Measurements from ENCODE around the gene GPC5. TPM values are rescaled to one million over a fixed set of nuclear protein-coding genes. Genes with fewer than 3 reads are reported as not detected.

GPC5 gene
- total RNA-seq, 1 experiment from 2014 or later: 0.26 TPM

DNA sequence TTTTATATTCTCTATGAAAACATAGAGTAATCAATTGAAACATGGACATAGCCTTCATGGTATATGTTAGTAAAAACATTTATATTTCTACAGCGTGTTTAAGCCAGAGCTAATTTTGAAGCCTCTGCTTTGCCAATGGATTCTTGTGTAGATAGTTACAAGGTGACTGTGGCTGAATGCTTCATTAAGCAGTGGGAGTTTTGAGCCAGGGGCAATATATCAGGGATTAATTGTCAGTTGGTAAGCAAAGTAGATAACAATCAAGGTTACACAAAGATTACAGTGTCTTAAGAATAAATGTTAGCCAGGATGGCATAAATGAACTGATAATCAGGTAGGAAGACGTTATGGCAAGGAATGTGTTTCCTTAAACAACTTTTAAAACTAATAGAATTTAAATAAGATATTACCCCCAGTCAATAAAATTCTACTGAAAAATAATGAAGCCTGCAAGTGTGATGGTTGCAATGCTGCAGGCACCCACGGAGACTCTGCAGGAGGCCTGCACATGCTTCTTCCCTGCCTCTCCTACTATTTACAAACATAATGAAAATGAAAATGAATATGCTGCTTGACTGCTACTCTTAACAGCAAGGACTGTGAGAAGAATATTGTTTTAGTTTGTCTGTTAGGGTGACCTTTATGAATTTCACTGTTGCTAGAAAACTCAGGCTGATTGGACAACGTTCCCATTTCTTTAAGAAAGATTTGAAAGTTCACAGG, 588.5 kb downstream of the GPC5 start:
- no peaks in the 10 kb centered on the region; the same call in 1 of the 2 replicates for H3K36me3 ChIP-seq (ENCODE audit: control insufficient read depth, insufficient read depth, low read length)
- TF ChIP-seq POLR2AphosphoS5 (IDR thresholded peaks at IDR 0.05; ENCODE audit: low read depth, low read length) (no peak), SIN3A (IDR thresholded peaks at IDR 0.05; ENCODE audit: borderline replicate concordance, insufficient read depth, low read depth, low read length) (no peak), TCF7L2 (IDR thresholded peaks at IDR 0.05; ENCODE audit: low read depth, low read length) (no peak)
- TF ChIP-seq, protein P1, sequence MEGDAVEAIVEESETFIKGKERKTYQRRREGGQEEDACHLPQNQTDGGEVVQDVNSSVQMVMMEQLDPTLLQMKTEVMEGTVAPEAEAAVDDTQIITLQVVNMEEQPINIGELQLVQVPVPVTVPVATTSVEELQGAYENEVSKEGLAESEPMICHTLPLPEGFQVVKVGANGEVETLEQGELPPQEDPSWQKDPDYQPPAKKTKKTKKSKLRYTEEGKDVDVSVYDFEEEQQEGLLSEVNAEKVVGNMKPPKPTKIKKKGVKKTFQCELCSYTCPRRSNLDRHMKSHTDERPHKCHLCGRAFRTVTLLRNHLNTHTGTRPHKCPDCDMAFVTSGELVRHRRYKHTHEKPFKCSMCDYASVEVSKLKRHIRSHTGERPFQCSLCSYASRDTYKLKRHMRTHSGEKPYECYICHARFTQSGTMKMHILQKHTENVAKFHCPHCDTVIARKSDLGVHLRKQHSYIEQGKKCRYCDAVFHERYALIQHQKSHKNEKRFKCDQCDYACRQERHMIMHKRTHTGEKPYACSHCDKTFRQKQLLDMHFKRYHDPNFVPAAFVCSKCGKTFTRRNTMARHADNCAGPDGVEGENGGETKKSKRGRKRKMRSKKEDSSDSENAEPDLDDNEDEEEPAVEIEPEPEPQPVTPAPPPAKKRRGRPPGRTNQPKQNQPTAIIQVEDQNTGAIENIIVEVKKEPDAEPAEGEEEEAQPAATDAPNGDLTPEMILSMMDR (IDR thresholded peaks at IDR 0.05): no peak
- TF ChIP-seq, protein P2, sequence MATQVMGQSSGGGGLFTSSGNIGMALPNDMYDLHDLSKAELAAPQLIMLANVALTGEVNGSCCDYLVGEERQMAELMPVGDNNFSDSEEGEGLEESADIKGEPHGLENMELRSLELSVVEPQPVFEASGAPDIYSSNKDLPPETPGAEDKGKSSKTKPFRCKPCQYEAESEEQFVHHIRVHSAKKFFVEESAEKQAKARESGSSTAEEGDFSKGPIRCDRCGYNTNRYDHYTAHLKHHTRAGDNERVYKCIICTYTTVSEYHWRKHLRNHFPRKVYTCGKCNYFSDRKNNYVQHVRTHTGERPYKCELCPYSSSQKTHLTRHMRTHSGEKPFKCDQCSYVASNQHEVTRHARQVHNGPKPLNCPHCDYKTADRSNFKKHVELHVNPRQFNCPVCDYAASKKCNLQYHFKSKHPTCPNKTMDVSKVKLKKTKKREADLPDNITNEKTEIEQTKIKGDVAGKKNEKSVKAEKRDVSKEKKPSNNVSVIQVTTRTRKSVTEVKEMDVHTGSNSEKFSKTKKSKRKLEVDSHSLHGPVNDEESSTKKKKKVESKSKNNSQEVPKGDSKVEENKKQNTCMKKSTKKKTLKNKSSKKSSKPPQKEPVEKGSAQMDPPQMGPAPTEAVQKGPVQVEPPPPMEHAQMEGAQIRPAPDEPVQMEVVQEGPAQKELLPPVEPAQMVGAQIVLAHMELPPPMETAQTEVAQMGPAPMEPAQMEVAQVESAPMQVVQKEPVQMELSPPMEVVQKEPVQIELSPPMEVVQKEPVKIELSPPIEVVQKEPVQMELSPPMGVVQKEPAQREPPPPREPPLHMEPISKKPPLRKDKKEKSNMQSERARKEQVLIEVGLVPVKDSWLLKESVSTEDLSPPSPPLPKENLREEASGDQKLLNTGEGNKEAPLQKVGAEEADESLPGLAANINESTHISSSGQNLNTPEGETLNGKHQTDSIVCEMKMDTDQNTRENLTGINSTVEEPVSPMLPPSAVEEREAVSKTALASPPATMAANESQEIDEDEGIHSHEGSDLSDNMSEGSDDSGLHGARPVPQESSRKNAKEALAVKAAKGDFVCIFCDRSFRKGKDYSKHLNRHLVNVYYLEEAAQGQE (IDR thresholded peaks at IDR 0.05; ENCODE audit: insufficient read depth in 1 of 2, low read depth in 2 of 2, low read length in 1 of 2): no peak
- H3K27me3 ChIP-seq (ENCODE audit: control insufficient read depth, insufficient read depth, low read length): no peaks in the 10 kb centered on the region
- in situ Hi-C loops (cut with HindIII; ENCODE audit: low pct_unique_long_range_greater_than_20kb, low sequenced_read_pairs): no loop called here
- no TSS peak for BruUV-seq (replicated peaks)
- POLR2A ChIA-PET: no interaction called here
- H3K4me3 ChIP-seq (ENCODE audit: low read depth in 2 of 2, low read length in 2 of 2): no peak overlapping the region
- no peaks in the 10 kb centered on the region for H3K4me1 ChIP-seq (ENCODE audit: control insufficient read depth, insufficient read depth, low read length)
- H3K27ac ChIP-seq (ENCODE audit: low read length): no peak overlapping the region
- DNase-seq (ENCODE audit: low read depth, low spot score) (no peak), ATAC-seq (no peak)
- no peaks in the 10 kb centered on the region for H3K9me3 ChIP-seq (ENCODE audit: control insufficient read depth, insufficient read depth, low read depth, low read length)
- CTCF ChIA-PET: no interaction called here
- intact Hi-C loops (cut with micrococcal nuclease; ENCODE audit: unreplicated experiment): no loop called here

DNA sequence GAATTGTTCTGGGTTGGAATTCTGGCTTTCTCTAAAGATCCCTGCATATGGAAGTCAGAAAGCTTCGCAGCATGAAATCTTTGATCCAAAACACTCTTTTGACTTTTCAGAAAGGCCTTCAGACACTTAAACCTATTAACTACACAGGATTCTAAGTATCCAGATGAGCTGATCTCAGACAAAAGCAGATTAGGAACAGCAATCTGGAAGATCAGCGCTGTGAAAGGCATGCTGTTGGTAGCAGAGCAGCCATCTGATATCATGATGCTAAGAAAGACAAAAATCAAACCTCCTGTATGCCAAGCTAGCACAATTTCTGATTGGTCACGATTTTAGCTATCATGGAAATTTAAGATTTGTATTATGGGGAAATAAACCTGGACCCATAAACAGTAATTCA, 589.9 kb downstream of the GPC5 start:
- intact Hi-C loops (cut with micrococcal nuclease; ENCODE audit: unreplicated experiment): no loop called here
- H3K27ac ChIP-seq (ENCODE audit: low read length): no peak overlapping the region
- no peaks in the 10 kb centered on the region for H3K27me3 ChIP-seq (ENCODE audit: control insufficient read depth, insufficient read depth, low read length)
- ChIA-PET POLR2A (no interaction called here), CTCF (no interaction called here)
- no peaks in the 10 kb centered on the region; the same call in 1 of the 2 replicates for H3K36me3 ChIP-seq (ENCODE audit: control insufficient read depth, insufficient read depth, low read length)
- no peaks in the 10 kb centered on the region for H3K9me3 ChIP-seq (ENCODE audit: control insufficient read depth, insufficient read depth, low read depth, low read length)
- in situ Hi-C loops (cut with HindIII; ENCODE audit: low pct_unique_long_range_greater_than_20kb, low sequenced_read_pairs): no loop called here
- no peak for DNase-seq (ENCODE audit: low read depth, low spot score)
- TF ChIP-seq, protein P2 (IDR thresholded peaks at IDR 0.05; ENCODE audit: insufficient read depth in 1 of 2, low read depth in 2 of 2, low read length in 1 of 2): no peak
- TF ChIP-seq SIN3A (IDR thresholded peaks at IDR 0.05; ENCODE audit: borderline replicate concordance, insufficient read depth, low read depth, low read length) (no peak), TCF7L2 (IDR thresholded peaks at IDR 0.05; ENCODE audit: low read depth, low read length) (no peak), POLR2AphosphoS5 (IDR thresholded peaks at IDR 0.05; ENCODE audit: low read depth, low read length) (no peak)
- TF ChIP-seq, protein P1 (IDR thresholded peaks at IDR 0.05): no peak
- no peak overlapping the region for H3K4me3 ChIP-seq (ENCODE audit: low read depth in 2 of 2, low read length in 2 of 2)
- ATAC-seq: no peak
- H3K4me1 ChIP-seq (ENCODE audit: control insufficient read depth, insufficient read depth, low read length): no peaks in the 10 kb centered on the region
- no TSS peak for BruUV-seq (replicated peaks)
